EH (cell line): Measurements from ENCODE around the gene CBL.
A peak's percentile ranks its signal among the peaks of the same experiment; 100 is the strongest.
"Not testable (repeated sequence)": the region's sequence is repeated elsewhere in the genome, so short reads cannot be mapped to it uniquely, and the experiment has no call there.

ENCODE experiments used
- DNase-seq: peaks from one replicate; pipeline ENCODE4 v3.0.0-alpha.2; 2015; ENCODE audit warnings: low read depth

CBL gene

GRCh38 chr11:119210050-119210449, 3.9 kb downstream of the CBL start:
- DNase-seq: peak; percentile 18

GRCh38 chr11:119218141-119218878, 12.2 kb downstream of the CBL start:
- peak; percentile 95 for DNase-seq

GRCh38 chr11:119222308-119222707, 16.2 kb downstream of the CBL start:
- peak; percentile 75 for DNase-seq

DNA sequence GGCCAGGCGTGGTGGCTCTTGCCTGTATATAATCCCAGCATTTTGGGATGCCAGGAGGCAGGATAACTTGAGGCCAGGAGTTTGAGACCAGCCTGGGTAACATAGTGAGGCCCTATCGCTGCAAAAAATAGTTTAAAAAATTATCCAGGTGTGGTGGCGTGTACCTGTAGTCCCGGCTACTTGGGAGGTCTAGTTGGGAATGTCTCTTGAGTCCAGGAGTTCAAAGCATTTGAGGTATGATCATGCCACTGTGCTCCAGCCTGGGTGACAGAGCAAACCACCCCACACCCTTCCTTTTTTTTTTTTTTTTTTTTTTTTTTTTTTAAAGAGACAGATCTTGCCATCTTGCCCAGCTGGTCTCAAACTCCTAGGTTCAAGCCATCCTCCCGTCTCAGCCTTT, 16.8 kb downstream of the CBL start:
- no peak for DNase-seq

DNA sequence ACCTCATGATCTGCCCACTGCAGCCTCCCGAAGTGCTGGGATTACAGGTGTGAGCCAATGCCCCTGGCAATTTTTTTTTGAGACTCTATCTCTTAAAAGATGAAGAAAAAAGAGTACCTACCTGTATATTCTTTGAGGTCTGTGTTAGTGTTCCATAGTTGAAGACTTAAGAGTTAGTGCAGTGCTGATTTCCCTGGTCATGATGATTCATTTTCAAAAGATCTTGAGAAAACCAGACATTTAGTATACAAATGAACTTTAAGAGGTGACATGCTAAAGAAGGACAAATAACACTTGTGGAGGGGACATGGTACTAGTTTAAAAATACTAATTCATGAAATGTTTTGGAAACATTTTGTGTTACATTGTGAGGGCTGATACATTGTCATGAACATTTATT, 17.7 kb downstream of the CBL start:
- DNase-seq: peak; percentile 51

DNA sequence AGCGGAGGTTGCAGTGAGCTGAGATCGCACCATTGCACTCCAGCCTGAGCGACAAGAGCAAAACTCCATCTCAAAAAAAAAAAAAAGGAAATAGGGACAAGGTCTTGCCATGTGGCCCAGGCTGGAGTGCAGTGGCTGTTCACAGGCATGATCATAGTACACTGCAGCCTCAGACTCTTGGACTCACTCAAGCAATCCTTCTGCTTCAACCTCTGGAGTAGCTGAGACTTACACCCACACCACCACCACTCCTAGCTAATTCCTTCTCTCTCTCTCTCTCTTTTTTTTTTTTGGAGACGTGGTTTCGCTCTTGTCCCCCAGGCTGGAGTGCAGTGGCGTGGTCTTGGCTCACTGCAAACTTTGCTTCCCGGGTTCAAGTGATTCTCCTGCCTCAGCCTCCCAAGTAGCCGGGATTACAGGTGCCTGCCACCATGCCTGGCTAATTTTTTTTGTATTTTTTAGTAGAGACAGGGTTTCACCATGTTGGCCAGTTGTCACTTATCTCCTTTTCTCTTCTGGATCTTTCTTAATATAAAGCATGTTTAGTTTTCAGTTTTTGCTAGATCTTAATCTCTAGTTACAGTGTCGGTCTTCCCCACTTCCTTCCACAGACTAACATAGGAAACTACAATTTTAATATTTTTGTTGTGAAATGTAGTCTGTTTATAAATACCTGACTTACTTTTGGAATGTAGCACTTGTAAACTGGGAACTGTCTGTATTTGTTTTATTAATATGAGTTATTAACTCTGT, 22.6 kb downstream of the CBL start:
- not testable (repeated sequence) for DNase-seq

DNA sequence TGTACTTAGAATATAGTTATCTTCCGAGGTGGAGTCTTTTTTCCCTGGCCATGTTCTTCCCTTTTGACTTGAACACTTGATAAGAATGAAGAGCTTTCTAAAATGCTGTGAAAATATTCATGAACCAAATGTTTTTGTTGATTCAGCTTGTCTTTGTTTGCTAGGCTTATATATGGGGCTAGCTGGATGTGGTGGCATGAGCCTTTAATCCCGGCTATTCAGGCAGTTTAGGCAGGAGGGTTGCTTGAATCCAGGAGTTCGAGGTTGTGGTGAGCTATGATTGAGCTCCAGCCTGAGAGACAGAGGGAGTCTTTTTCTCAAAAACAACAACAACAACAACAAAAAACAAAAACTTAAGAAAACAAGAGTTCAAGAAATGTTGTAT, 23.1 kb downstream of the CBL start:
- peak; percentile 18 for DNase-seq

DNA sequence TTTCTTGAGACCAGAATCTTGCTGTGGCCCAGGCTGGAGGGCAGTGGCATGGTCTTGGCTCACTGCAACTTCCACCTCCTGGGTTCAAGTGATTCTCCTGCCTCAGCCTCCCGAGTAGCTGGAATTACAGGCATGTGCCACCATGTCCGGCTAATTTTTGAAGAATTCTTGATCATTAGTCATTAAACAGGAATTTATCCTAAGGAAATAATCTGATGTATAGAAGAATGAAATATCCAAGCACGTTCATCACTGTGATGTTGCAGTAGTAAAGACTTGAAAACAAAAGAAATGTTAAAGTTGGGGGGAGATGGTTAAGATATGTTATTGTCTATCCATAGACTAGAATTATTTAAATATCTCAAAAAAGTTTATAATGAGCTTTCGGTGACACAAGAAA, 23.6 kb downstream of the CBL start:
- DNase-seq: peak; percentile 13

- DNase-seq: peak; percentile 50
These were observed 30.4 kb downstream of the CBL start for GRCh38 chr11:119236490-119236889.

GRCh38 chr11:119236891-119237290, 30.8 kb downstream of the CBL start:
- peak; percentile 64 for DNase-seq

DNA sequence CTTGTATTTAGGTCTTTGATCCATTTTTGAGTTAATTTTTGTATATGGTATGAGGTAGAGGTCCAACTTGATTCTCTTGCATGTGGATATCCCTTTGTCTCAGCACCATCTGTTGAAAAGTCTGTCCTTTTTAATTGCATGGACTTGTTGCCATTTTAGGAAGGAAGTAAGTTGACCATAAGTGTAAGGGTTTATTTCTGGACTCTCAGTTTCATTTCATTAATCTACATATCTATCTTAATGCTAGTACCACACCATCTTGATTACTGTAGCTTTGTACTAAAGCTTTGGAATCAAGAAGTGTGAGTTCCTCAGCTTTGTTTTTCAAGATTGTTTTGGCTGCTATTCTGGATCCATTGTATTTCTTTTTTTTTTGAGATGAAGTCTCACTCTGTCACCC, 31.4 kb downstream of the CBL start:
- DNase-seq: no peak

DNA sequence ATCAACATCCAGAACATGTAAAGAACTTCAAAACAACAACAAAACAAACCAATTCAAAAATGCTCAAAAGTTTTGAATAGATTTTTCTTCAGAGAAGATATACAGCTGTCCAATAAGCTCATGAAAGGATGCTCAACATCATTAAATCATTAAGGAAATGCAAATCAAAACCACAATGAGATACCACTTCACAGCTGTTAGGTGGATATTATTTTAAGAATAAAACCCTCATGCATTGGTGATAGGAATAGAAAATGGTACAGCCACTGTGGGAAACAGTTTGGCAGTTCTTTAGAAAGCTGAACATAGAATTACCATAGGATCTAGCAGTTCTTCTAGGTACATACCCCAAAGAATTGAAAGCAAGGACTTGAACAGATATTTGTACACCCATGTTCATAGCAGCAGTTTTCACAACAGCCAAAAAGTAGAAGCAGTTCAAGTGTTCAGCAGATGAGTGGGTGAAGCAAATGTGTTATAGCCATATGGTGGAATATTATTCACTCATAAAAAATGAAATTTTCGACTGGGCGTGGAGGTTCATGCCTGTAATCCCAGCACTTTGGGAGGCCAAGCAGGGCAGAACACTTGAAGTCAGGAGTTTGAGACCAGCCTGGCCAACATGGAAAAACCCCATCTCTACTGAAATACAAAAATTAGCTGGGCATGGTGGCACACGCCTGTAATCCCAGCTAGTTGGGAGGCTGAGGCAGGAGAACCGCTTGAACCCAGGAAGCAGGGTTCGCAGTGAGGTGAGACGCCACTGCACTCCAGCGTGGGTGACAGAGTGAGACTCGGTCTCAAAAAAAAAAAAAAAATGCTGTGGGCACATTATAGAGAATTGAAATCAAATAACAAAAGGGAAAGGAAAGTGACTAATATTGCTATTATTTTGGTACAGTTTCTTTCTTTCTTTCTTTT, 42.9 kb downstream of the CBL start:
- no peak for DNase-seq

DNA sequence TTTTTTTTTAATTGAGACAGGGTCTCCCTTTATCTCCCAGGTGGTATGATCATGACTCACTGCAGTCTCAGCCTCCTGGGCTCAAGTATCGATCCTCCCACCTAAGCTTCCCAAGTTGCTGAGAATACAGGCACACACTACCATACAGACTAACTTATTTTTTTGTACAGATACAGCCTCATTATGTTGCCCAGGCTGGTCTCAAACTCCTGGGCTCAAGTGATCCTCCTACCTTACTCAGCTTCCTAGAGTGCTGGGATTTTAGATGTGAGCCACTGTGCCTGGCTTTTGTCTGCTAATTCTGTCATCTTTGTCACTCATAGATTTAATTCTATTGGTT, 43.5 kb downstream of the CBL start:
- DNase-seq: no peak

GRCh38 chr11:119251114-119251513, 45.0 kb downstream of the CBL start:
- no peak for DNase-seq

DNA sequence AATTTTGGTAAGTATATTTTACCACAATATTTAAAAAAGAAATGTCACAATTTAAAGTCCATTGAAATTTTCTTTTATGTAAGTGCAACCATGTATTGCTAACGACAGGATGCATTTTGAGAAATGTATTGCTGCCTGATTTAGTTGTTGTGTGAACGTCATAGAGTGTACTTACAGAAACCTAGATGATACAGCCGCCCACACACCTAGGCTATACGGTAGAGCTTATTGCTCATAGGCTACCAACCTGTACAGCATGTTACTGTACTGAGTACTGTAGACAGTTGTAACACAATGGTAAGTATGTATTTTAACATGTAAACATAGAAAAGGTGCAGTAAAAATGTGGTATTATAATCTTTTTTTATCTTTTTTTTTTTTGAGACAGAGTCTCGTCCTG, 48.1 kb downstream of the CBL start:
- DNase-seq: no peak

DNA sequence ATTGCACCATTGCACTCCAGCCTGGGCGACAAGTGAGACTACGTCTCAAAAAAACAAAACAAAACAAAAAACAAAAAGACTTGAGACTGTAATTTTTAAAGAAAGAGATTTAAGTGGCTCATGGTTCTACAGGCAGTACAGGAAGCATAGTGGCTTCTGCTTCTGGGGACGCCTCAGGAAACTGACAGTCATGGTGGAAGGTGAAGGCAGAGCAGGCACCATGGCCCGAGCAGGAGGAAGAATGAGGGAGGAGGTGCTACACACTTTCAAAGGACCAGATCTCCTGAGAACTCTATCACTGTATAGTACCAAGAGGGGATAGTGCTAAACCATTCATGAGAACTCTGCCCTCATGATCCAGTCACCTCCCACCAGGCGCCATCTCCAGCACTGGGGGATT, 52.0 kb downstream of the CBL start:
- no peak for DNase-seq

DNA sequence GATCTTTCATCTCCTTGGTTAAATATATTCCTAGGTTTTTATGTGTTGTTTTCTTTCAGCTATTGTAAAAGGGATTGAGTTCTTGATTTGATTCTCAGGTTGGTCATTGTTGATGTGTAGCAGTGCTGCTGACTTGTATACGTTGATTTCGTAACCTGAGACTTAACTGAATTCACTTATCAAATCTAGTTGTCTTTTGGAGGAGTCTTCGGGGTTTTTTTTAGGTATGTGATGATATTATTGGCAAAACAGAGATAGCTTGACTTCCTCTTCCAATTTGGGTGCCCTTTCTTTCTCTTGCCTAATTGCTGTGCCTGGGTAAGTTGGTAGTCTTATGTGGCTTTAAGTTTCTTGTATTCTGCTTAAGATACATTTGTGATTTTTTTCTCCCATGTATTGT, 52.8 kb downstream of the CBL start:
- no peak for DNase-seq

- DNase-seq: peak; percentile 61
These were observed 56.7 kb downstream of the CBL start for GRCh38 chr11:119262668-119263351.

- DNase-seq: peak; percentile 44
These were observed 57.3 kb downstream of the CBL start for GRCh38 chr11:119263352-119263940.

- DNase-seq: no peak
These were observed 59.9 kb downstream of the CBL start for GRCh38 chr11:119266063-119266462.

DNA sequence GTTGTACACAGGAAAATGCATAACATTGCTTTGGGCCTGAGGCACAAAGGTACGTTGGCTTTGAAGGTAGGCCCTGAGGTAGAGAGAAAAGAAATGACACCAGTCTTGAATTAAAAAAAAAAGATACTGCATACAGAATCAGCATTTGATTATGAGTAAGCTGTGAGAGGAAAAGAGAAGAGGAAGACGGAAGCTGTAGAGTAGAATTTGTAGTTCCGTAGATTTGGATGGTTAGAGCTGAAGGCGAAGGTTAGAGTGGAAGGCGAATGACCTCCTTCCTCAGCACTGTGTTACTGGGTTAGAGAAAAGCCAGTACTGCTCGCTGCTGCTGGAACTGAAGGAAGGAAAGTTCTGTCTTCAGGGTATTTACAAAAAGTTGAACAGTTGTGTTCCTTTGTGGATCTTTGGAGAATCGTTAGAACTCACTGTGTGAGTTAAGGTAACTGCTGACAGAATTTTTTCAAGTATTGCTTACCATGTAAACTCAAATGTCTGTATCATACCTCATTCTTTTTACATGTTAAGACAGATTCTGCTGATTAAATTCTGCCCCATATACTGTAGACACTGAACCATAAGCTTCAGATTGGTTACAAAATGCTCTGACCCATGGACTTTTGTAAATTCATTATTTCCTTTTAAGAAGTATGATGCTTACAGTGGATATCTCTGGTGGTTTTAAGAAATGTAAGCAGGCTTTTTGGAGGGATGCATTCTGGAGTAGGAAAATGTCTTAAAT, 60.5 kb downstream of the CBL start:
- DNase-seq: no peak
